K562 (cell line): ENCODE data around the gene RHD. TPM values are rescaled to one million over a fixed set of nuclear protein-coding genes. Genes with fewer than 3 reads are reported as not detected.

Experiments
- BRCA1 ChIP-seq, 2 experiments: fragments of 450-650 bp in 1 of 2; sonication (generic) in 1 of 2; formaldehyde crosslinking in 1 of 2; IDR thresholded peaks; 2 replicates each; pipeline versions ENCODE4 v1.5.0 to v1.6.1; 2017 to 2020; ENCODE audit warnings: mild to moderate bottlenecking in 1 of 2, missing genetic modification reagents in 1 of 2
- DPF2 ChIP-seq: fragments of 450-650 bp; IDR thresholded peaks from 2 replicates; pipeline ENCODE4 v1.6.1; 2016
- ETV6 ChIP-seq, 3 experiments: fragments of 150-350 bp in 1 of 3; sonication (generic) in 1 of 3; formaldehyde crosslinking in 1 of 3; IDR thresholded peaks; 2 replicates each; pipeline versions ENCODE4 v1.6.1 to v1.8.0; 2014 to 2022; ENCODE audit warnings: borderline replicate concordance in 2 of 3, low read depth in 2 of 3, antibody characterized with exemption in 1 of 3, low read length in 1 of 3, mild to moderate bottlenecking in 1 of 3, missing genetic modification reagents in 1 of 3
- FOXA3 ChIP-seq, 2 experiments: fragments of 450-650 bp in 1 of 2; sonication (generic) in 1 of 2; formaldehyde crosslinking; IDR thresholded peaks in 1 of 2; conservative IDR thresholded peaks in 1 of 2; 2 replicates each; pipeline versions ENCODE4 v1.4.0 to v1.8.0; 2020 to 2022; ENCODE audit warnings: mild to moderate bottlenecking in 2 of 2, missing genetic modification reagents in 1 of 2
- GTF2F1 ChIP-seq: IDR thresholded peaks from 2 replicates; pipeline ENCODE4 v1.6.1; 2011; ENCODE audit warnings: low read depth, low read length, improper control_type of control experiment
- HDAC1 ChIP-seq, 2 experiments: fragments of 450-650 bp; IDR thresholded peaks; 2 replicates each; pipeline ENCODE4 v1.6.1; 2016 to 2017; ENCODE audit warnings: inconsistent platforms in 1 of 2, mild to moderate bottlenecking in 1 of 2, moderate library complexity in 1 of 2
- IFI16 ChIP-seq: fragments of 250-450 bp; sonication (Bioruptor Pico); IDR thresholded peaks from 2 replicates; pipeline ENCODE4 v2.1.2; 2022; ENCODE audit warnings: mild to moderate bottlenecking, inconsistent platforms
- MED1 ChIP-seq: sonication (generic); formaldehyde crosslinking; IDR thresholded peaks from 2 replicates; pipeline ENCODE4 v1.8.1; 2023; ENCODE audit warnings: missing genetic modification reagents, borderline replicate concordance
- PATZ1 ChIP-seq: fragments of 250-450 bp; sonication (Bioruptor Pico); IDR thresholded peaks from 2 replicates; pipeline ENCODE4 v1.5.0; 2020; ENCODE audit warnings: mild to moderate bottlenecking, borderline replicate concordance
- PHTF2 ChIP-seq: fragments of 250-450 bp; sonication (Bioruptor Pico); IDR thresholded peaks from 2 replicates; pipeline ENCODE4 v1.5.0; 2021; ENCODE audit warnings: mild to moderate bottlenecking
- RCOR1 ChIP-seq, 2 experiments: IDR thresholded peaks; 2 replicates each; pipeline ENCODE4 v1.6.1; 2012; ENCODE audit warnings: low read depth in 2 of 2, low read length in 2 of 2, borderline replicate concordance in 1 of 2, improper control_type of control experiment in 1 of 2
- SMARCB1 ChIP-seq: IDR thresholded peaks from 2 replicates; pipeline ENCODE4 v1.6.1; 2011; ENCODE audit warnings: improper control_type of control experiment, low read depth; ENCODE audit not compliant: insufficient read length
- SRF ChIP-seq, 2 experiments: fragments of 250-450, 450-650 bp in 1 of 2; sonication (Bioruptor Pico) in 1 of 2; sonication (generic) in 1 of 2; formaldehyde crosslinking; IDR thresholded peaks; 2 replicates each; pipeline versions ENCODE4 v1.5.0 to v1.5.1; 2020 to 2022; ENCODE audit warnings: mild to moderate bottlenecking in 1 of 2, missing genetic modification reagents in 1 of 2
- STAT5A ChIP-seq: IDR thresholded peaks from 2 replicates; pipeline ENCODE4 v1.6.1; 2012; ENCODE audit warnings: low read length, inconsistent platforms, borderline replicate concordance
- TCFL5 ChIP-seq: fragments of 250-450 bp; sonication (Bioruptor Pico); conservative IDR thresholded peaks from 2 replicates; pipeline ENCODE4 v1.6.1; 2021; ENCODE audit warnings: mild to moderate bottlenecking, moderate library complexity, matching md5 sums
- USF1 ChIP-seq: sonication (generic); formaldehyde crosslinking; IDR thresholded peaks from 2 replicates; pipeline ENCODE4 v1.9.0; 2022; ENCODE audit warnings: mild to moderate bottlenecking, missing genetic modification reagents
- ZNF408 ChIP-seq: fragments of 250-450 bp; sonication (Bioruptor Pico); IDR thresholded peaks from 2 replicates; pipeline ENCODE4 v1.4.0; 2020; ENCODE audit warnings: low read depth, mild to moderate bottlenecking, moderate library complexity
- ZNF586 ChIP-seq: fragments of 450-650 bp; formaldehyde crosslinking; conservative IDR thresholded peaks from 2 replicates; pipeline ENCODE4 v1.4.0; 2020; ENCODE audit warnings: mild to moderate bottlenecking, moderate library complexity
- ZNF778 ChIP-seq: fragments of 450-650 bp; formaldehyde crosslinking; IDR thresholded peaks from 2 replicates; pipeline ENCODE4 v1.4.0; 2020; ENCODE audit warnings: mild to moderate bottlenecking, moderate library complexity
- polyA plus RNA-seq, 8 experiments: library from polyadenylated mRNA; depleted of rRNA in 4 of 8; stranded (reverse) in 5 of 8; unstranded in 3 of 8; fragments of >200 nt; fragmentation: Nextera tagmentation in 2 of 8; fragmentation: Illumina TruSeq in 1 of 8; extraction: Ambion mirVana in 2 of 8; extraction: Trizol in 1 of 8; gene quantifications; 2 replicates each; pipeline versions ENCODE4 v1.2.1 to v1.2.3, GENCODE V29; 2011 to 2014; ENCODE audit warnings: inconsistent platforms in 1 of 8, missing spikeins in 1 of 8
- total RNA-seq, 7 experiments: library from RNA; depleted of rRNA in 6 of 7; stranded (reverse); fragments of >200 nt in 6 of 7; fragmentation: Illumina TruSeq in 2 of 7; extraction: Trizol in 2 of 7; gene quantifications; 2 replicates each; pipeline versions ENCODE4 v1.2.1 to v1.2.3, GENCODE V29; 2011 to 2021; ENCODE audit warnings: low replicate concordance in 1 of 7

Gene RHD
- total and polyA plus RNA-seq, 9 of the 15 experiments (the other 6 are each of a cell fraction or from before 2014, with no cell fraction given), result 8.8 to 32.4 (median 15.0) TPM

GRCh38 chr1:25232027-25232865, 40.1 kb upstream of the RHD start, which contains the start of gene SYF2 (continued):
- TF ChIP-seq ZNF778 (CRISPR knock-in tag), result no peak
- peak in 1 of 2 experiments; percentile 88; a peak in 2 of 4 replicates for TF ChIP-seq FOXA3 (CRISPR knock-in tag; conservative IDR thresholded peaks at IDR 0.05 in 1 of 2, IDR thresholded peaks at IDR 0.05 in 1 of 2)
- peak in 1 of 2 experiments; percentile 58; a peak in 2 of 4 replicates for TF ChIP-seq ETV6 (IDR thresholded peaks at IDR 0.05; ENCODE audit: borderline replicate concordance in 1 of 2, low read depth in 2 of 2, low read length in 1 of 2)
- peak; percentile 71; the same call in 1 of the 2 replicates for TF ChIP-seq ETV6 (CRISPR knock-in tag; IDR thresholded peaks at IDR 0.05; ENCODE audit: borderline replicate concordance)
- 0 out of 4 replicates have a peak, but pooled peaks of 1 of the 2 experiments have one; percentile 26 for TF ChIP-seq RCOR1 (IDR thresholded peaks at IDR 0.05; ENCODE audit: borderline replicate concordance in 1 of 2, low read depth in 2 of 2, low read length in 2 of 2)
- no peak for TF ChIP-seq PATZ1
- peak in 1 of 2 experiments; percentile 98; a peak in 2 of 4 replicates for TF ChIP-seq HDAC1 (IDR thresholded peaks at IDR 0.05)
- no peak for TF ChIP-seq GTF2F1
- TF ChIP-seq PHTF2 (CRISPR knock-in tag), result no peak
- TF ChIP-seq SMARCB1, result no peak
- no peak for TF ChIP-seq BRCA1 (IDR thresholded peaks at IDR 0.05)
- no peak for TF ChIP-seq BRCA1 (CRISPR knock-in tag; IDR thresholded peaks at IDR 0.05)
- 0 out of 2 replicates have a peak, but pooled peaks have one; percentile 14 for TF ChIP-seq ZNF586 (CRISPR knock-in tag)
- no peak for TF ChIP-seq IFI16 (CRISPR knock-in tag)
- no peak for TF ChIP-seq ZNF408
- TF ChIP-seq MED1 (CRISPR knock-in tag), result no peak
- TF ChIP-seq TCFL5 (CRISPR knock-in tag), result no peak
- TF ChIP-seq SRF (CRISPR knock-in tag; IDR thresholded peaks at IDR 0.05), result peak in 1 of 2 experiments; percentile 50; a peak in 2 of 4 replicates
- no peak for TF ChIP-seq DPF2
- no peak; the same call in 1 of the 2 replicates for TF ChIP-seq STAT5A
- TF ChIP-seq USF1 (CRISPR knock-in tag), result peak; percentile 68
